ENCODE results near the gene CCL23.

DNA sequence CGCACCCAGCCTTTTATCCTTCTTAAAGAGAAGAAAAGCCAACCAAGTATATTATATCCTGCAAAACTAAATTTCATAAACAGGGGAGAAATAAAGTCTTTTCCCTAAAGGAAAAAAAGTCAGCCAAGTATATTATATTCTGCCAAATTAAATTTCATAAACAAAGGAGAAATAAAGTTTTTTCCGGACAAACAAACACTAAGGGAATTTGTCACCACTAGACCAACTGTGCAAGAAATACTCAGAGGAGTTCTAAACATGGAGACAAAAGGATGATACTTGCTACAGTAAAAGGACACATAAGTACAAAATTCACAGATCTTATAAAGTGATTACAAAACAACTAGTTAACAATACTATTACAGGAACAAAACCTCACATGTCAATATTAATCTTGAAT lies 31.9 kb upstream of the CCL23 start:
- TF ChIP-seq, protein P1, sequence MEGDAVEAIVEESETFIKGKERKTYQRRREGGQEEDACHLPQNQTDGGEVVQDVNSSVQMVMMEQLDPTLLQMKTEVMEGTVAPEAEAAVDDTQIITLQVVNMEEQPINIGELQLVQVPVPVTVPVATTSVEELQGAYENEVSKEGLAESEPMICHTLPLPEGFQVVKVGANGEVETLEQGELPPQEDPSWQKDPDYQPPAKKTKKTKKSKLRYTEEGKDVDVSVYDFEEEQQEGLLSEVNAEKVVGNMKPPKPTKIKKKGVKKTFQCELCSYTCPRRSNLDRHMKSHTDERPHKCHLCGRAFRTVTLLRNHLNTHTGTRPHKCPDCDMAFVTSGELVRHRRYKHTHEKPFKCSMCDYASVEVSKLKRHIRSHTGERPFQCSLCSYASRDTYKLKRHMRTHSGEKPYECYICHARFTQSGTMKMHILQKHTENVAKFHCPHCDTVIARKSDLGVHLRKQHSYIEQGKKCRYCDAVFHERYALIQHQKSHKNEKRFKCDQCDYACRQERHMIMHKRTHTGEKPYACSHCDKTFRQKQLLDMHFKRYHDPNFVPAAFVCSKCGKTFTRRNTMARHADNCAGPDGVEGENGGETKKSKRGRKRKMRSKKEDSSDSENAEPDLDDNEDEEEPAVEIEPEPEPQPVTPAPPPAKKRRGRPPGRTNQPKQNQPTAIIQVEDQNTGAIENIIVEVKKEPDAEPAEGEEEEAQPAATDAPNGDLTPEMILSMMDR (IDR thresholded peaks at IDR 0.05), result no peak
- TF ChIP-seq POLR2A (IDR thresholded peaks at IDR 0.05), result no peak
